RKO (cell line): ENCODE results near the gene DYNC1H1.
A peak's percentile ranks its signal among the peaks of the same experiment; 100 is the strongest.
"Not testable (repeated sequence)": the region's sequence is repeated elsewhere in the genome, so short reads cannot be mapped to it uniquely, and the experiment has no call there.

Experiments
- DNase-seq: peaks from one replicate; pipeline ENCODE4 v3.0.0-alpha.2; 2016; ENCODE audit warnings: low spot score

DYNC1H1 gene

DNA sequence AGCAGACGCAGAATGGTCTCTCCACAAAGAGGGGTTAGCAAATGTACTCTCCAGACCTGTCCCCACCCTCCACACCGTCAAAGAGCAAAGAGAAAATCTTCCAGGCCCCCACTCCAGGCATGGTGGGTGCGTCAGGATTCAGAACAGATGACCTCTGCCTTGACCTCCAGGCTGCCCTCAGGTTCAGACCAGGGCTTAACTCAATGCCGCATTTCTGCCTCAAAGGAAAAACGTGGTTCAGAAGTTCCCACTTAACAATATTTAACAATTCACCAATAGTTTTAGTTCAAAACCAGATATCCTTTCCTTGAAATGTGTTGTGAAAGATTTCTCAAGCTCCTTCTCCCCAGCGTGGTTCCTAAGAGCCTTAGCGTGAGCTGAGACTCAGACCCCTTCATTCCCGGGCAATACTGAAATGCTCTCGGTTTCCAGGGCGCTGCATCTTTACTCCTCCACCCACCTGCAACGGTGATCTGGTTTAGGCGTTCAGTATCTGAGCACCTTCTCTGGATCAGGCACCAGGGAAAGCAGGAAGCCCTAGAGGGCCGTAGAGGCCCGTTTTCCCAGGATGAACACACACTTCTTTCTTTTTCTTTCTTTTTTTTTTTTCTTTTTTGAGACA is 99.5 kb downstream of the DYNC1H1 start:
- DNase-seq, result no peak

DNA sequence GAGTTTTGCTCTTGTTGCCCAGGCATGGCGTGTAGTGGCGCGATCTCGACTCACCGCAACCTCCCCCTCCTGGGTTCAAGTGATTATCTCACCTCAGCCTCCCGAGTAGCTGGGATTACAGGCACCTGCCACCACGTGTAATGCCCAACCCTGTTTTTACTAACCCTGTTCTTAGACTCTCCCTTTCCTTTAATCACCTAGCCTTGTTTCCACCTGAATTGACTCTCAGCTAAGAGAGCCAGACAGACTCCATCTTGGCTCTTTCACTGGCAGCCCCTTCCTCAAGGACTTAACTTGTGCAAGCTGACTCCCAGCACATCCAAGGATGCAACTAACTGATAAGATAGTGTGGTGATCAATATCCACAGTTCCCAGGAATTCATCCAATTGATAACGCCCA is 100.2 kb downstream of the DYNC1H1 start:
- DNase-seq, result not testable (repeated sequence)

DNA sequence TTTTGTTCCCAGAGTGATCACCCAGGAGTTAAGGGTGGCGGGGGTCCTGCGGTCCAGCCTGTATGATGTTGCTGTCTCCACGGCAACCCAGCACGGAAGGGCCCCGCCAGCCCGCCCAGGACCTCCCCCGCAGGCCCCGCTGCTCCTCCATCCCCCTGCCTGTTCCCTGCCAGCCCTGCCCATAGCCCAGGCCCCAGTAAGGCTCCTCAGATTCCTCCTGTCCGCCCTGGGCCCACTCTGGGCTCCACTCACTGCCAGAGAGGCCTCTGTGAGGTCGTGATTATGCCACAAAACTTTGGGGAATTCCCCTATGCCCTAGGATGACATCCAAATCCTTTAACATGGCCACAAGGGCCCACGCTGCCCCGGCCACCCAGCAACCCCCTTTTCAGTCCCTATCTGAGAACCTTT is 101.7 kb downstream of the DYNC1H1 start:
- no peak for DNase-seq

DNA sequence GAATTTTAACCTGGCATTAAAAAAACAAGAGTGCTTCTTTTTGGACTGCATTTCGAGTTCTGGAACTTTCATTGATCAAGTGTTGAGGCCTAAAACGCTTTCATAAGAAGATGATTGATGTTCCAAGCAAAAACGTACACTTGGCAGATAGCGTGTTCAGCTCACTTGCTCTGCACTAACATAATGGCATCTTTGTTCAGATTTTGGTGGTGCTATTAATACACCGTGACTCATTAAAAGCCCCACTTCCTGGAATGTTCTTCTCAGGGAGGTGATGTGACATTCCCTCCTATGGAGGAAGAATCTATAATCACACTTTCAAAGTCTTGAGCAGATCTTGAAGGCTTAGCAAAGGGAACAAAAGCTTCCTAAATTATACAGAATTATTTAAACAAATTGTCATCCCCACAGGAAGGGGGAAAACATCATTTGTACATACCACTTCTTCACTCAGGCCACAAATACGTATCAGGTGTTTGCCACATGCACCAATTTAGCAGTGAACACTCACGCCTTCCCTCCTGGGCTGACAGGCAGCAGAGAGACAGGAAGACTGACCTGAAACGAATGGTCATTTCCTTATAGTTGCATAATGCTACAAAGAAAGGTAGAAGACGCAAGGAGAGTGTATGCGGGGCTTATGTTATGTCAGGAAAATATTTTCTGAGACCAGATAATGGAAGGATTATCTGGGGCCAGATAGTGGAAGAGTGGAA is 107.1 kb downstream of the DYNC1H1 start:
- DNase-seq, result no peak

- DNase-seq, result no peak
Measured at GRCh38 chr14:102074415-102074964, 110.1 kb downstream of the DYNC1H1 start.

GRCh38 chr14:102075155-102075554 is 110.8 kb downstream of the DYNC1H1 start:
- DNase-seq, result no peak

DNA sequence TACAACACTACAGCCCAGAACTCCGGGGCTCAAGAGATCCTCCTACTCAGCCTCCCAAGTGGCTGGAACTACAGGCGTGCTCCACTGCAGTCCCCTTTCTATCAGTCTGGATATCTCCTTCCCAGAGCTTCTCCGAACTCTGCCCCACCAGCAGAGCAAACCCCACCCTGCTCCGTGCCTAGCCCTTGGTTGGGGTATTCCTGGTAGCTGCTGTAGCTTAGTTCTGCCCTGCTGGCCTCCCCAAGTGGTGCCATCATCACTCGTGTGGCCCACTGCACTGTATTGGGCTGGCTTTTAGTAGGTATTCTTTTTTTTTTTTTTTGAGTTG is 113.0 kb downstream of the DYNC1H1 start:
- no peak for DNase-seq

DNA sequence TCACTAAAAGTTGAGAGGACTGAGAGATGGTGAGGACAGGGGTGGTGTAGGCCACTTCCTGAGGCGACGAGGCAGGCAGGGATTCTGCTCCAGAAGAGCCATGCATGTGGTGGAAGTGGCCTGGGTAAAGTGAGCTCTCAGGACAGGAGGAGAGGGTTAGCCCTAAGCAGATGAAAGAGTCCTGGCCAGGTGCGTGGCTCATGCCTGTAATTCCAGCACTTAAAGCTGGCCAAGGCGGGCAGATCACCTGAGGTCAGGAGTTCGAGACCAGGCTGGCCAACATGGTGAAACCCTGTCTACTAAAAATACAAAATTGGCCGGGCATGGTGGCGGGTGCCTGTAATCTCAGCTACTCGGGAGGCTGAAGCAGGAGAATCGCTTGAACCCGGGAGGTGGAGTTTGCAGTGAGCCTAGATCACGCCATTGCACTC is 114.0 kb downstream of the DYNC1H1 start:
- not testable (repeated sequence) for DNase-seq

GRCh38 chr14:102078831-102079699 is 114.7 kb downstream of the DYNC1H1 start:
- no peak for DNase-seq

GRCh38 chr14:102079700-102079979 is 115.3 kb downstream of the DYNC1H1 start:
- no peak for DNase-seq

DNA sequence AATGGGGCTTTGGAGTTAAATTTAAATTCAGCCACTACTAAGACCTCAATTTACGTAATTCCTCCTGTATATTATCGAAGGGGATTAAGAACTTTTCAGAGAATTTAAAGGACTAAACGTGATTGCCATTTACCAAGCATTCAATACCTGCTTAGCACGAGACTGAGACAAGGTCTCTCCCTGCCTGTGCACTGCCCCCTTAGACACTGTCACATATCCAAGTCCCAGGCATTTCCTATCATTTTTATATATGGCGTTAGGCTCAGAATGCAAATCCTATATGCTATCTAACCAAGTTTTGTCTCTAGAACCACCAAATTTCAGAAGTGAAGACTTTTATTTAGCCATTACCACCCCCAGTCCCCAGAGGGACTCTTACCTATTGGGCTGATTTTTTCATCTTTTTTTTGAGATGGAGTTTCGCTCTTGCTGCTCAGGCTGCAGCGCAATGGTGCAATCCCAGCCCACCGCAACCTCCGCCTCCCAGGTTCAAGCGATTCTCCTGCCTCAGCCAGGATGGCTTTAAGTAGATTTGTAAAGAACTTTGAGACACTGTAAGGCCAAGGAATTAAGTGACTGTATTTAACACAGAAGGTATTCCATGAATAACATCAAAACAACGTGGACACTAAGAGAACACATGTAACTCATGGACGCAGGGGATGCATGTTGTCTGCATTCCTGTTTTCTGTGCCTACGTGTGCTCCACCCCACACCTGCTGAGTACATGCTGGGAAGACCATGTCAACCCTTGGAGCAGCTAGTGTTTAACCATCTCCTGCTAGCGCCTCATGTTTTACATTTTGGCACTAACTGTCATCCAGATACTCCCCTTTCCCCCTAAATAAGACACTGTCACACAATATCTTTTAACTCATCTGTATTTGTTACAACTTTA is 116.1 kb downstream of the DYNC1H1 start:
- DNase-seq, result no peak

DNA sequence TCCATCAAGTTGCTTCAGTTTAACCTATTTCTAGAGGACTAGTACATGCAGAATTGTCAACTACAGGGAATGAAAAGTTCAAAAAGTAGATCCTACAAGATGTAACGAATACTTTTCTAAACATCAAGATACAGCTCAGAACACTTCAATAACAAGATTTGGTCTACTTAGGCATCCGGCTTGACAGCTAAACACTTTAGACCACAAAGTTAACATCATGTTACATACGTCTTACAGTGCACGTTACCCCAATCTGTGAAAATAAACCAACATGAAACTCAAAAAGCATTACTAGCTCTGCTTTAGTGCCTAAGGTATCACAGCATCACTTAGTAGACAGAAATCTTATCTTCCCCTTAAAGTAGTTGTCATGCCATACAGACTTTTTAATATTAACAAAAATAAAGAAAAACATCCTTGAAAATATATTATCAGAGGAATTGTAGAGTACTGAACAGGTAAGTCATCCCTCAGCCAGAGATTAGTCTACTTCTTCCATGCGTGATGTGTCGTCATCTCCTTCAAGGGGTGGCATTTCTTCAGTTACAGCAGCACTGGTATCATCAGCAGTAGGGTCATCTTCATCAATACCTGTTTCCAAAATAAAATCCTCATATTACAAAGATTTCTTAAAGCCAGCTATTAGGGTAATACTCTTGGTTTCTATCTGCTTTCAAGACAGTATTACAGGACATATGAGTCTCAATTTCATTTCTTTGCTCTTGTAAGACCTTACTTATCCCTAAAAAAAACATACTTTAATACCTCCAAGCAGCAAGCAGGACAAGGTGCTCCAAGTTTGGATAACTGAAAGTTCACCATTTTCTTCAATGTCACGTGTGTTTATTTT is 117.1 kb downstream of the DYNC1H1 start:
- no peak for DNase-seq

DNA sequence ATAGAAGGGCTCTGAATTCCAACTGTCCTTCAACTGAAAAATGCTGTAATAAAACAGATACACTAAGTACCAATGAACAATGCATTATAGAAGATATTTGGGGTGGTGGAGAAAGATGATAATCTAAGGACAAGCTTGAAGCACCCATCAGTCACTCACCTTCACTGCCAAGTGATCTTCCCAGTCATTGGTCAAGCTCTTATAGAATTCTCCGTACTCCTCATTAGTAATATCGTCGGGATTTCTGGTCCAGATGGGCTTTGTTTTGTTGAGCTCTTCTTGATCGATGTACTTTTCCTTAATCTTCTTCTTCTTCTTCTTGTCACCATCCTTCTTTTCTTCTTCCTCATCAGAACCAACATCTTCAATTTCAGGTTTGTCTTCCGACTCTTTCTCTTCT is 120.1 kb downstream of the DYNC1H1 start:
- DNase-seq, result peak; percentile 48

GRCh38 chr14:102084931-102085330 is 120.6 kb downstream of the DYNC1H1 start:
- DNase-seq, result no peak

DNA sequence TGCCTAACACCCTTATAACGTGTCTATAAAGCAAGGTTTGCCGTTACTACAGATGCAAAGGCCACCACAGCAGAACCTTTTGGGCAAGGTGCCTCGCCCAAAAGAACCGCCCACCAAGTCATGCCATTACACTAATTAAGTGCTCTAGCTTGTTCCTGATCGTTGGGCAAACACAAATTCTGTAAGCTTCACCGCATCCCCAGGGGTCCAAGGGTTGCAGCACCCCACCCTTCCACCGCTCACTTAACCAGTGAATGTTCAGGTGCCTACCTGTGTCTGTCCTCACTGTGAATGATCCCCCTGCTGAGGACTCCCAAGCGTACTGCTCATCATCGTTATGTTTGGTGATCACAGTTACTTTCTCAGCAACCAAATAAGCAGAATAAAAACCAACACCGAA is 121.1 kb downstream of the DYNC1H1 start:
- DNase-seq, result no peak

DNA sequence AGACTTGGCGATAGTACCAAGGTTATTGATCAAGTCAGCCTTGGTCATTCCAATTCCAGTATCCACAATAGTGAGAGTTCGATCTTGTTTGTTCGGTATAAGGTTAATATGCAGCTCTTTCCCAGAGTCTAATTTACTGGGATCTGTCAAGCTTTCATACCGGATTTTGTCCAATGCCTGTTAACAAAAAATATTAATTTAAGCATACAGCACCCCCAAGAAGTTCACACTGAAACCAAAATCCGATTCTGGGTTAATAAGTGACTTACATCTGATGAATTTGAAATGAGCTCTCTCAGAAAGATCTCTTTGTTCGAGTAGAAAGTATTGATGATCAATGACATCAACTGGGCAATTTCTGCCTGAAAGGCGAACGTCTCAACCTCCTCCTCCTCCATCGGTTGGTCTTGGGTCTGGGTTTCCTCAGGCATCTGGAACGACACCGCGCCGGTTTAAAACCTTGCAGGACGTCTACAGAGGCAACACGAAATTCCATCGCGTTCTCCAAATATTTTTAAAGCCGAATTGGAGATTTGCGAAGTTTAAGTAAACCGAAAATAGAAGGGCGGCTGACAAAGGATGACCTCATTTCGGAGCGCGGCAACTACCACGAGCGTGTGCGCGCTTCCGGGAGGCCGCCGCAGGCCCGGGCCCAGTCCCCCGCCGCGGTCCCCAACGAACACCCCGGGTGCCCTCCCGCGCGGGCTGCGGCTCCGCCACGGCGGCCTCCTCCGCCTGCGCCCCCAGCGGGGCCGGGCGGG is 121.8 kb downstream of the DYNC1H1 start:
- DNase-seq, result peak; percentile 70

DNA sequence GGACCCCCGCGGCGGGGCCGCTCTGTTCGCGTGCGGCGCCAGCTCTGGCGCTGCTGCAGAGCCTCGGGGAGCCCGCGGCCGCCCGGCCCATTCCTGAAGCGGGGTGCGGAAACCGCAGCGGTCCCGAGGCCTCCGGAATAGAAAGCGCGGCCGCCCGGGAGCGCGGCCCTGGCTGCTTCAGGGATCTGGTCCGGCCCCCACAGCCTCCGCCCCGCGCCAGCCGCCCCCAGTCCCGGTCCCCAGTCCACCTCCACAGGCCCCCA is 122.3 kb downstream of the DYNC1H1 start:
- DNase-seq, result no peak

GRCh38 chr14:102086972-102087761 is 122.8 kb downstream of the DYNC1H1 start, which contains the start of gene HSP90AA1:
Gene HSP90AA1, minus strand, starts transcription at chr14:102087044. Its CDS starts 666 bp downstream, at chr14:102086378.
- peak; percentile 93 for DNase-seq

DNA sequence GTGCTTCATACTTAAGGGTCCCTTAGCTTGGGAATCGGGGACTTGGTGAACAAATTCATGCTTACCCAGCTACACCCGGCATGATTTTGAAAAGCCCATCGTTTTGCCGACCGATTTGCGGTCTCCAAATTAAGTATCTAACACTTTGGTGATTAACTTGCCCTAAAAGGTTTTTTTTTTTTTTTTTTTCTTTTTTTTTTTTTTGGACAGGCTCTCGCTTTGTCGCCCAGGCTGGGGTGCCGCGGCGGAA is 123.3 kb downstream of the DYNC1H1 start:
- DNase-seq, result no peak
